HG02642 (cell line): ENCODE data around the gene TMEM201.

Source experiments
- ATAC-seq: cut with Tn5 transposase; IDR thresholded peaks from one replicate; pipeline ENCODE4 v1.9.1; 2021; ENCODE audit warnings: mild to moderate bottlenecking; ENCODE audit not compliant: unreplicated experiment, poor library complexity

The TMEM201 gene

GRCh38 chr1:9577423-9577822 lies 11.3 kb upstream of the TMEM201 start:
- ATAC-seq, result no peak

GRCh38 chr1:9580942-9581341 lies 7.8 kb upstream of the TMEM201 start:
- no peak for ATAC-seq

- ATAC-seq, result no peak
These were observed 2.5 kb upstream of the TMEM201 start for GRCh38 chr1:9586147-9586766.

DNA sequence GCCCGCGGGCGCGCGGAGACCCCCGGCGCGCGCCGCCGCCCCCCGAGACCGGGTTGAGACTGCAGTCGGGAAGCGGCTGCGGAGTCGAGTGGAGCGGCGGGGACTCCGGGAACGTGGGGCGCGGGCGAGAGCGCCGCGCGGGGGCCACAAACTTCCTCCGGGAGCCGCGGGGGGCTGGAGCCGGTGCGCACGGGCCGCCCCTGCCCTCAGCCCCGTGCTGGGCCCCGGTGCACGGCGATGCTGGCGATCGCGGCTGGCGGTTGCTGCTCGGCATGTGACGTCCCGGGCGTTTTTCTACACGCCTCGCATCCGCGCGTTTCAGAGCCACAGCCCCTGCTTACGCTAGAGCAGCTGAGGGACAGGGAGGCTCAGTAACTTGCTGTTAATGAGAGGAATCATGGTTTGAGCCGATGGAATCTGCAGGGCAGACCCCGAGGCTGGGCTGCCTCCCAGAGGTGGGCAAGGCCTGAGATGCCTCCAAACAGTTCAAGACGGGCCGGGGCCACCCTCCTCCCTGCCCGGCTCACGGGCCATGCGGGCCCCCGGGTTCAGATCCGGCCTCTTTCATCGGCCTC lies 520 bp downstream of the TMEM201 start:
- peak; percentile 21 for ATAC-seq

DNA sequence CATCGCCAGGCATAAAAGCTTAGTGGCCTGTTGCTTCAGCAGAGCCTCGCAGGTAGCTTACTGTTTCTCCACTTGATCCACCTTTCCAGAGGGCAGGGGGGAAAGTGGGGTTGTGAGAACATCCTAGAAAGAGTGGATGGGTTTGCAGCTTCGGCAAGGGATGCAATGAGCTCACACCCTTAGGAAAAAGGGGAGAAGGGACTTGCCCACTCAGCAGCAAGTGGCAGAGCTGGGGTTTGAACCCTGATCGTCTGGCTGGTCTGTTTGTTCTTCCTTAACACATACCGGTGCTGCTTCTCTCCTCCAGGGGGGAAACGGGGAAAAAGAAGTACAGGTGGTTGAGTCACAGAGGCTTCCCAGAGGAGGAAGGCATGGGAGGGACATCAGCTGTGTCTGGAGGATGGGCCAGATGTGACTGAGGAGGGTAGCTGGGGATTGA lies 1.0 kb downstream of the TMEM201 start:
- ATAC-seq, result no peak

GRCh38 chr1:9590201-9590600 lies 1.5 kb downstream of the TMEM201 start:
- ATAC-seq, result no peak

- no peak for ATAC-seq
These were observed 2.4 kb downstream of the TMEM201 start for GRCh38 chr1:9590945-9591668.

DNA sequence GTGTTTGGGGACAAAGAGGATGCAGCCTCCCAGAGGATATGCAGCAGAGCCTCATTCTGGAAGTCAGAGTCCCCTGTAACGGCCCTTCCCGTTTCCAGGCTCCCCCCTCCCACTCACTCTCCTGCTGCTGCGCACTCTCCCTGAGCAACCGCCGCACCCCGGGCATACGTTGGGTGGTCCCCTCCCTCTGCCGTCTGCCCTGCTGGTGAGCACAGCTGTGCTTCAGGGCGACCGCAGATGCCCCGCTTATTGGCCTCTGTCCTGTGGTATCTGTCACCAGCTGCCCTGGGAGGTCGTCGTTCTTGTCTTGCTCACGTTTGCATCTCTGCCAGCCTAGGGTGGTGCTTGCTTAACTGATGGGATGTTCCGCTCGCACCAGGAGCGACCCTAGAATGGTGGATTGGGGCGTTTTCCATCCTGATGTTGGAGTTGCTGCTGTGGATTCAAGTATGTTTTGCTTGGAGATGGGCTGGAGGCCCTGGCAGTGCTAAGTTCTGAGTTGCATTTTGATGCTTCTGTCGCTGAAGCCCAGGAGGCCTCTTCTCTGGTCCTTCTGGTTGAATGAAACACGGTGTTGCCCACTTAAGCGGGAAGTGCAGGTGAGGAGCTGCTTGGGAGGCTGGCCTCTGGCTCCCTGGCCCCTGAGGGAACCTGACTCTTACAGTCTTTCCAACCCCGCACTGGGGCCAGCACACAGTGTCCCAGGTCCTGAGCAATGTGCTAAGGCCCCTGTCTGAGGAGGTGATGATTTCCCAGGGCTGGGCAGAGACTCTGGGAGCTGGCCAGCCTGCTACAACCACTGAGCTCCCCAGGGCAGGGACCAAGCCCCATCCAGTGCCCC lies 3.2 kb downstream of the TMEM201 start:
- no peak for ATAC-seq

GRCh38 chr1:9592510-9593075 lies 3.9 kb downstream of the TMEM201 start:
- no peak for ATAC-seq

DNA sequence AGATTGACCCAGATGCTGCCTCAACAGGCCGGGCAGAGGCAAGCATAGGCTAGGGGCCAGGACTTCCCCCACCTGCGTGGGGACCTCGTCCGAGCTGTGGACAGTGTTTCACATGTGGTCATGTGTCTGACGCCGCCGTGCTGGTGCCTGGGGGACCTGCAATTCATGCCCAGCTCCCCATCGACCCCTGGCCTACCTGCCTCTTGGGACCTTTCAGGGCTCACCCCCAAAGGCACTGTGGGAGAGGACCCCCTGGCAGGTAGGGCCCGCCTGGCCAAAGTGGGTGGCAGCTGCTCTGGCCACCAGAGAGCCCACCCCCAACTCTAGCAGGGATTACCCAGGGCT lies 4.4 kb downstream of the TMEM201 start:
- no peak for ATAC-seq

GRCh38 chr1:9593492-9594465 lies 5.1 kb downstream of the TMEM201 start:
- no peak for ATAC-seq

DNA sequence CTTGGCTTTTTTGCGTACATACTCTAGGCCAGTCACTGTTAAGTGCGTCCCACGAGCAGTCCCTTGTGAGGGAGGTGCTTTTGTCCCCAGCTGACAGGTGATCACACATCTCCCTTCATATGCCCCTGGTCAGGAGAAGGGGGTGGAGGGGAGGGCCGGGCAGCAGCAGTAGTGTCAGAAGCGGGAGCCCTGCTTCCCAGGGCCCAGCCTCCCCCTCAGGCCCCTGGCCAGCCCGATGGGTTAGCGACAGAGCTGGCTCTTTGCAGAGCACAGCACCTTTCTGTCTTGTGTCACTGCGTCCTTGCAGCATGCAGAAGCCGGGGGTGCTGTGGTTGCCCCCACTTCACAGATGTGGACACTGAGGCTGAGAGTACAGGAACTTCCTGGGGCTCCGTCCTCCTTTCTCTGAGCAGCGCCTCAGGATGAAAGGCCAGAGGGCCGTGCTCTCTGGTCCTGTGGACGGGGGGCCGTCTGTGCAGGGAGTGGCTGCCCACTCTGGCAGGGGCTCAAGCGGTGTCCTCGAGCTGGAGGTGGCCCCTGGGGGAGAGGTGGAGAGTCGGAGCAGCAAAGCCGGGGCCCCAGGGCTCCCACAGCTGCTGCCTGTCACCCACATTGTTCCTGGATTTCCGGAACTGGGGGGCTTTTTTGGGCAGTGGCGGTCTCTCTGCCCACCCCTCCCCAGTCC lies 5.9 kb downstream of the TMEM201 start:
- no peak for ATAC-seq

DNA sequence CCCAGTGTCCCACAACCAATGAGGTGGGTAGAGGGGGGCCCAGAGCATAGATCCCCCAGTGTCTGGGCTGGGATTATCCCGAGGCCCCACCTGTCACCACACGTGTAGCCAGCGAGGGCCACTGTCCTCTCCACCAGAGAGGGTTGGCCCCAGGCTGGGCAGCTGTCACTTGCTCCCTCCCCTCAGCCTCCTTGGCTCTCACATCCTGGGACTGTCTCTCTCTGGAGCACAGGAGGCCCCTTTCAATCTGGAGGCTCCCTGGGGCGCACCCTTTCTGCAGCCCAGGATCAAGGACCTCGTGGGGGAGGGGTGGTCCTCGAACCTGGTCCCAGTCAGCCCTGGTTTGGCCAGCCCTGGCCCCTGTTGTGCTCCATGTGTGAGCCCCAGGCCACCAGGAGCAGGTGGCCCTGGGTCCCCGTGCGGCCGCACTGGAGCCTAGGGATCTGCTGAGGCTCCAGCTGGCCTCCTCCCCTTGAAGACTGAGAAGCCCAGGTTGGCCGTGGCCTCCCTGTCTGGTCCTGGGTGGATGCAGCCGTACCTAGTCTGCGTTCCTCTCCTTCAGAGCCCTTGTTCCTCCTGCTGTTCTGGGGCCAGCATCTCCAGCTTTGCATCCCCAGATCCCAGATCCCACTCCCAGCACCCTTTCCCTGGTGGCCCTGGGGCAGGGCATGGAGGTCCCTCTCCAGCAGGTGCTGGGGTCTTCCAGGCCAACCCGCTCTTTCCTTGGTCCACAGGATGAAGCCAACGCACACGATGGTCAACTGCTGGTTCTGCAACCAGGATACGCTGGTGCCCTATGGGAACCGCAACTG lies 6.7 kb downstream of the TMEM201 start:
- ATAC-seq, result no peak

- ATAC-seq, result no peak
These were observed 7.2 kb downstream of the TMEM201 start for GRCh38 chr1:9595968-9596340.

DNA sequence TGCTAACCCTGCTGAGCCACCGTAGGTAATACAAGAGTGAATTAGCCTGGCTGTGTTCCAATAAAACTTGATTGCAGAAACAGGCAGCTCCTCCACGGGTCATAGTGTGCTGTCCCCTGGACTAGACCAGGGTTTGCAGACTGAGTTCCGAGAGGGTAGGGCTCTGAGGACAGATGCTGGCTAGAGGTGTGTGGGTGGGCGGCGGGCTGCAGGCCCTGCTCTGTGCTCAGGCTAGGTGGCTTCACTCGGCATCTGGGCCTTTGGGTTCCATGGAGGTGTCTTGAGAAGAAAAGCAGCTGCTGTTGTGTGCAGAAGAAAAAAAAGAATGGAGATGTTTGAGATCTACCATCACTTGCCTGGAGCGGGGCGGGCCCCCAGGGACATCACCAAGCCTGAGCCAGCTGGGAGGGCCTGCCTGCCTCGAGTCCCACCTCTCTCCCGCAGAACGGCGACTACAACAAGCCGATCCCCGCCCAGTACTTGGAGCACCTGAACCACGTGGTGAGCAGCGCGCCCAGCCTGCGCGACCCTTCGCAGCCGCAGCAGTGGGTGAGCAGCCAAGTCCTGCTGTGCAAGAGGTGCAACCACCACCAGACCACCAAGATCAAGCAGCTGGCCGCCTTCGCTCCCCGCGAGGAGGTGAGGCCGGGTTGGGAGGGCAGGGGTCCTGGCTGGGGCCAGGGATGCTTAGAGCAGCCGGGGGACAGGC lies 7.9 kb downstream of the TMEM201 start:
- no peak for ATAC-seq

GRCh38 chr1:9597361-9598315 lies 8.9 kb downstream of the TMEM201 start:
- ATAC-seq, result no peak

DNA sequence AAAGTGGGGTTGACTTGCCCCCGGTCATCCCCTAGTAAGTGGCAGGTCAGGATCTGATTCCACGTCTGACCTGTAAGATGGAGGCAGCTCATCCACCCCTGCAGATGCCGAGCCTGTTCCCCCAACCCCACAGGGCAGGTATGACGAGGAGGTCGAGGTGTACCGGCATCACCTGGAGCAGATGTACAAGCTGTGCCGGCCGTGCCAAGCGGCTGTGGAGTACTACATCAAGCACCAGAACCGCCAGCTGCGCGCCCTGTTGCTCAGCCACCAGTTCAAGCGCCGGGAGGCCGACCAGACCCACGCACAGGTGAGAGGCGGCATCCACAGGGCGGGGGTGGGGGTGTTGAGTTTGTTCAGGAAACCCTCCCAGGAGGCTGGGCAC lies 9.6 kb downstream of the TMEM201 start:
- no peak for ATAC-seq
